Naive thymus-derived CD8-positive, alpha-beta T cell (primary cell): ENCODE measurements around the gene ROM1. TPM values are rescaled to one million over a fixed set of nuclear protein-coding genes. Genes with fewer than 3 reads are reported as not detected.
"Not testable (repeated sequence)": the region's sequence is repeated elsewhere in the genome, so short reads cannot be mapped to it uniquely, and the experiment has no call there.

Experiments
- ATAC-seq, 2 donors: fragments of 150-1000 bp; cut with Tn5 transposase in 1 of 2; sonication (Bioruptor Pico), chemical (Tn5 transposase) in 1 of 2; 1 replicate in 1 of 2; 2 replicates in 1 of 2; pipeline ENCODE4 v1.10.0; 2021; ENCODE audit warnings: mild to moderate bottlenecking in 2 of 2, moderate library complexity in 2 of 2
- POLR2A ChIA-PET: fragments of 350-600 bp; sonication (Branson Sonifier 250); formaldehyde crosslinking; loops from one replicate; lab custom pipeline; 2021; ENCODE audit warnings: antibody characterized with exemption; lab: Charles Lee
- DNase-seq, 10 donors: peaks; one replicate each; pipeline versions ENCODE4 v3.0.0 to v3.0.0-alpha.2; 2020 to 2022
- H3K27ac Mint-ChIP-seq, 10 donors: one replicate each; pipeline ENCODE4 v1.8.0; 2020 to 2022; ENCODE audit warnings: mild to moderate bottlenecking in 10 of 10, mixed read lengths in 10 of 10, moderate library complexity in 4 of 10, inconsistent platforms in 1 of 10
- H3K27me3 Mint-ChIP-seq, 5 donors: one replicate each; pipeline ENCODE4 v1.8.0; 2021 to 2022; ENCODE audit warnings: mixed read lengths in 5 of 5
- H3K36me3 Mint-ChIP-seq, 3 donors: one replicate each; pipeline ENCODE4 v1.8.0; 2020 to 2022; ENCODE audit warnings: mixed read lengths in 3 of 3, mild to moderate bottlenecking in 2 of 3, inconsistent platforms in 1 of 3
- H3K4me1 Mint-ChIP-seq, 4 donors: one replicate each; pipeline ENCODE4 v1.8.0; 2021 to 2022; ENCODE audit warnings: mixed read lengths in 4 of 4
- H3K4me3 Mint-ChIP-seq, 10 donors: one replicate each; pipeline ENCODE4 v1.8.0; 2020 to 2022; ENCODE audit warnings: mild to moderate bottlenecking in 10 of 10, mixed read lengths in 10 of 10, moderate library complexity in 6 of 10, inconsistent platforms in 1 of 10
- H3K9me3 Mint-ChIP-seq, 9 donors: one replicate each; pipeline ENCODE4 v1.8.0; 2020 to 2022; ENCODE audit warnings: mixed read lengths in 9 of 9, mild to moderate bottlenecking in 3 of 9, inconsistent platforms in 1 of 9, moderate library complexity in 1 of 9
- polyA plus RNA-seq, 3 donors: library from polyadenylated mRNA; unstranded; fragments of 300-500 nt; fragmentation: Illumina TruSeq; gene quantifications; one replicate each; pipeline ENCODE4 v1.2.3, GENCODE V29; 2021
- total RNA-seq, 8 experiments: library from RNA in 2 of 8; stranded (reverse) in 2 of 8; gene quantifications; one replicate each; pipeline ENCODE4 v1.2.3 and lab custom pipeline; 2021 to 2026

The ROM1 gene
- total and polyA plus RNA-seq, 5 experiments from 2014 or later, result 0.82 to 6.1 (median 1.9) TPM

GRCh38 chr11:62573592-62574362 lies 39.3 kb upstream of the ROM1 start, which contains the start of gene EEF1G:
Gene EEF1G, minus strand, starts transcription at chr11:62573891. Its CDS starts 49 bp downstream, at chr11:62573842.
- Mint-ChIP-seq H3K27ac (peak within 1 kb of the TSS; percentile 90 to 99 (median 98)), H3K9me3 (no peaks in the 10 kb centered on the region), H3K27me3 (no peaks in the 10 kb centered on the region), H3K4me3 (peak within 1 kb of the TSS; percentile 93 to 99 (median 97)), H3K36me3 (peaks cover 0 to 73% (median 10%) of the 10 kb centered on the region in 3 donors), H3K4me1 (peaks cover 41 to 59% (median 53%) of the 10 kb centered on the region in 4 donors)
- peak; percentile 94 to 100 (median 98) for DNase-seq
- POLR2A ChIA-PET, result interaction anchor here (0.6 to 7.5 kb wide), 34 partner anchors 12 to 307 kb away, joined by 3 to 104 read pairs (median 6); partner anchors contain the start of genes B3GAT3, C11orf98, CSKMT and HNRNPUL2
- ATAC-seq, result peak; percentile 91 to 92

GRCh38 chr11:62574363-62575071 lies 38.5 kb upstream of the ROM1 start:
- POLR2A ChIA-PET, result interaction anchor here (0.6 to 7.5 kb wide), 35 partner anchors 12 to 307 kb away, joined by 3 to 104 read pairs (median 6); partner anchors contain the start of genes B3GAT3, C11orf98, CSKMT and HNRNPUL2
- H3K27me3 Mint-ChIP-seq, result no peaks in the 10 kb centered on the region
- H3K4me1 Mint-ChIP-seq, result peaks cover 41 to 58% (median 51%) of the 10 kb centered on the region in 4 donors
- H3K36me3 Mint-ChIP-seq, result peaks cover 0 to 68% (median 10%) of the 10 kb centered on the region in 3 donors
- H3K27ac Mint-ChIP-seq, result peak overlapping the region; percentile 90 to 99 (median 98)
- ATAC-seq (peak; percentile 16 to 20), DNase-seq (no peak)
- peak overlapping the region; percentile 93 to 99 (median 97) for H3K4me3 Mint-ChIP-seq
- no peaks in the 10 kb centered on the region for H3K9me3 Mint-ChIP-seq

- peak overlapping the region in 9 of 10 donors; percentile 90 to 99 (median 98) for H3K27ac Mint-ChIP-seq
- H3K27me3 Mint-ChIP-seq, result no peaks in the 10 kb centered on the region
- H3K36me3 Mint-ChIP-seq, result peaks cover 0 to 62% (median 10%) of the 10 kb centered on the region in 3 donors
- POLR2A ChIA-PET, result interaction anchor here (0.6 to 7.5 kb wide), 13 partner anchors 11 to 265 kb away, joined by 3 to 104 read pairs (median 9); partner anchors contain the start of genes C11orf98, CSKMT, HNRNPUL2 and LBHD1
- DNase-seq, result no peak
- H3K4me3 Mint-ChIP-seq, result peak overlapping the region in 9 of 10 donors; percentile 93 to 99 (median 97)
- no peaks in the 10 kb centered on the region for H3K9me3 Mint-ChIP-seq
- H3K4me1 Mint-ChIP-seq, result peaks cover 39 to 51% (median 46%) of the 10 kb centered on the region in 4 donors
- no peak for ATAC-seq
These were observed 37.9 kb upstream of the ROM1 start for GRCh38 chr11:62575156-62575555.

GRCh38 chr11:62575837-62576236 lies 37.2 kb upstream of the ROM1 start:
- DNase-seq, result no peak
- no peaks in the 10 kb centered on the region for H3K9me3 Mint-ChIP-seq
- H3K27me3 Mint-ChIP-seq, result no peaks in the 10 kb centered on the region
- H3K4me3 Mint-ChIP-seq, result peak overlapping the region in 9 of 10 donors; percentile 11 to 97 (median 69)
- peaks cover 0 to 60% (median 9%) of the 10 kb centered on the region in 3 donors for H3K36me3 Mint-ChIP-seq
- no peak for ATAC-seq
- H3K27ac Mint-ChIP-seq, result peak overlapping the region in 7 of 10 donors; percentile 57 to 99 (median 79)
- POLR2A ChIA-PET, result interaction anchor here (2.8 to 7.5 kb wide), 2 partner anchors 10 to 16 kb away, joined by 40 to 104 read pairs; partner anchors contain the start of gene TUT1
- H3K4me1 Mint-ChIP-seq, result peaks cover 37 to 47% (median 40%) of the 10 kb centered on the region in 4 donors

- no peak for DNase-seq
- Mint-ChIP-seq H3K27ac (peak overlapping the region in 6 of 10 donors; percentile 26 to 81 (median 40)), H3K4me1 (peaks cover 28 to 38% (median 30%) of the 10 kb centered on the region in 4 donors), H3K36me3 (peaks cover 0 to 58% (median 5%) of the 10 kb centered on the region in 3 donors), H3K4me3 (no peak overlapping the region), H3K9me3 (no peaks in the 10 kb centered on the region), H3K27me3 (no peaks in the 10 kb centered on the region)
- no peak for ATAC-seq
- POLR2A ChIA-PET, result interaction anchor here (0.5 to 7.5 kb wide), 6 partner anchors 15 to 209 kb away, joined by 3 to 104 read pairs (median 4); partner anchors contain the start of gene TUT1
These were observed 35.9 kb upstream of the ROM1 start for GRCh38 chr11:62577046-62577714.

GRCh38 chr11:62578541-62578940 lies 34.5 kb upstream of the ROM1 start:
- DNase-seq, result no peak
- peak overlapping the region in 2 of 10 donors; percentile 28 to 52 for H3K27ac Mint-ChIP-seq
- H3K36me3 Mint-ChIP-seq, result peaks cover 0 to 59% (median 5%) of the 10 kb centered on the region in 3 donors
- POLR2A ChIA-PET, result interaction anchor here (0.7 to 7.5 kb wide), 2 partner anchors 13 to 72 kb away, joined by 7 to 104 read pairs; partner anchors contain the start of gene TUT1
- no peaks in the 10 kb centered on the region for H3K27me3 Mint-ChIP-seq
- no peak for ATAC-seq
- H3K4me1 Mint-ChIP-seq, result peaks cover 16 to 25% (median 20%) of the 10 kb centered on the region in 4 donors
- H3K9me3 Mint-ChIP-seq, result no peaks in the 10 kb centered on the region
- no peak overlapping the region for H3K4me3 Mint-ChIP-seq

GRCh38 chr11:62579252-62579651 lies 33.8 kb upstream of the ROM1 start:
- Mint-ChIP-seq H3K9me3 (no peaks in the 10 kb centered on the region), H3K4me1 (peaks cover 11 to 23% (median 18%) of the 10 kb centered on the region in 4 donors), H3K27ac (no peak overlapping the region), H3K4me3 (no peak overlapping the region), H3K27me3 (no peaks in the 10 kb centered on the region), H3K36me3 (peaks cover 0 to 64% (median 5%) of the 10 kb centered on the region in 3 donors)
- no peak for ATAC-seq
- POLR2A ChIA-PET, result interaction anchor here (7.5 kb wide), 1 partner anchor 12 kb away, joined by 104 read pairs; the partner anchor contains the start of gene TUT1
- no peak for DNase-seq

GRCh38 chr11:62580959-62581715 lies 31.9 kb upstream of the ROM1 start:
- H3K36me3 Mint-ChIP-seq, result peaks cover 0 to 75% (median 8%) of the 10 kb centered on the region in 3 donors
- DNase-seq, result no peak
- POLR2A ChIA-PET, result interaction anchor here (0.9 to 1.3 kb wide), 3 partner anchors 10 to 84 kb away, joined by 3 to 4 read pairs (median 3); partner anchors contain the start of genes C11orf98, CSKMT and TUT1
- peaks cover 0 to 16% (median 5%) of the 10 kb centered on the region in 4 donors for H3K4me1 Mint-ChIP-seq
- ATAC-seq, result no peak
- H3K27me3 Mint-ChIP-seq, result no peaks in the 10 kb centered on the region
- H3K9me3 Mint-ChIP-seq, result no peaks in the 10 kb centered on the region
- peak overlapping the region in 5 of 10 donors; percentile 4 to 61 (median 51) for H3K27ac Mint-ChIP-seq
- H3K4me3 Mint-ChIP-seq, result no peak overlapping the region

GRCh38 chr11:62581735-62582134 lies 31.3 kb upstream of the ROM1 start:
- not testable (repeated sequence) for H3K27me3 Mint-ChIP-seq, H3K27ac Mint-ChIP-seq, ATAC-seq, DNase-seq, H3K4me3 Mint-ChIP-seq, H3K9me3 Mint-ChIP-seq
- Mint-ChIP-seq H3K4me1 (peaks cover 0 to 17% (median 5%) of the 10 kb centered on the region in 4 donors), H3K36me3 (peaks cover 0 to 73% (median 10%) of the 10 kb centered on the region in 3 donors)
- POLR2A ChIA-PET, result interaction anchor here (1.2 kb wide), 1 partner anchor 10 kb away, joined by 4 read pairs; the partner anchor contains the start of gene TUT1

- peak overlapping the region in 1 of 10 donors; percentile 15 for H3K27ac Mint-ChIP-seq
- DNase-seq, H3K27me3 Mint-ChIP-seq, H3K4me3 Mint-ChIP-seq, ATAC-seq, H3K9me3 Mint-ChIP-seq: not testable (repeated sequence)
- peaks cover 4 to 40% (median 10%) of the 10 kb centered on the region in 4 donors for H3K4me1 Mint-ChIP-seq
- POLR2A ChIA-PET, result interaction anchor here (0.6 to 8.1 kb wide), 5 partner anchors 11 to 269 kb away, joined by 3 to 40 read pairs (median 3); partner anchors contain the start of genes C11orf98, CSKMT and EEF1G
- H3K36me3 Mint-ChIP-seq, result peaks cover 0 to 73% (median 10%) of the 10 kb centered on the region in 3 donors
These were observed 27.7 kb upstream of the ROM1 start for GRCh38 chr11:62585356-62585755.
